GM21825 (cell line): ENCODE data around the gene DNAAF2.
"Not testable (repeated sequence)": the region's sequence is repeated elsewhere in the genome, so short reads cannot be mapped to it uniquely, and the experiment has no call there.

Experiments
- ATAC-seq: cut with Tn5 transposase; IDR thresholded peaks from one replicate; pipeline ENCODE4 v1.9.1; 2021; ENCODE audit warnings: mild to moderate bottlenecking, moderate library complexity; ENCODE audit not compliant: unreplicated experiment

Gene DNAAF2

GRCh38 chr14:49584981-49585640 is 49.9 kb downstream of the DNAAF2 start:
- ATAC-seq = not testable (repeated sequence)

DNA sequence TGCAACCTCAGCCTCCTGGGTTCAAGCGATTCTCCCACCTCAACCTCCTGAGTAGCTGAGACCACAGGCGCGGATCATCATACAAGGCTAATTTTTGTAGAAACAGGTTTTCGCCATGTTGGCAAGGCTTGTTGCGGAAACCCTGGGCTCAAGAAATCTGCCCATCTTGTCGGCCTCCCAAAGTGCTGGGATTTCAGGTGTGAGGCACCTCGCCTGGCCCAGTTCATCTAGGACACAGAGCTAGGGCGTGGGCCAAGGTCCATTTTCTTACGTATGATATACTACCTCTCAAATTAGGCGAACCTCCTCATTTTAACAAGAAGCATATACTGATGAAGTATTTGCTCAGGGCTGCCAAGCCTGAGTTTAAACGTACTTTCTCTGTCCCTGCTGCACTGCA is 51.0 kb downstream of the DNAAF2 start:
- no peak for ATAC-seq

DNA sequence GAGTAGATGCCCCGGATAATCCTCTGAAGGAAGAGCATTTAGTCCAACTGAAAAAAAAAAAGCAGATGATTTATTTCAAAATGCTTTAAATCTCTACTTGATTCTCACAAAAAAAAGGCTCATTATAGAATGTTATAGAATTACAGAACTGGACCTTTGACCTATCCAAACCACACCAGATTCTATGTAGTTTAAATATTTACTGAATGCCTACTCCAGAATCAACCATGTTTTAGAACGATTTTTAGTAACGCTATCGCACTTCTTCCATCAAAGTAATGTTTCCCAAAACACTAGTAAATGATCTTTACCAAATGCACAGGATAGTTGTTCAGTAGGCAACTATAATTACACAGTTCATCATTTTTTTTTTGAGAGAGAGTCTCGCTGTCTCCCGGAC is 51.4 kb downstream of the DNAAF2 start:
- ATAC-seq = no peak

DNA sequence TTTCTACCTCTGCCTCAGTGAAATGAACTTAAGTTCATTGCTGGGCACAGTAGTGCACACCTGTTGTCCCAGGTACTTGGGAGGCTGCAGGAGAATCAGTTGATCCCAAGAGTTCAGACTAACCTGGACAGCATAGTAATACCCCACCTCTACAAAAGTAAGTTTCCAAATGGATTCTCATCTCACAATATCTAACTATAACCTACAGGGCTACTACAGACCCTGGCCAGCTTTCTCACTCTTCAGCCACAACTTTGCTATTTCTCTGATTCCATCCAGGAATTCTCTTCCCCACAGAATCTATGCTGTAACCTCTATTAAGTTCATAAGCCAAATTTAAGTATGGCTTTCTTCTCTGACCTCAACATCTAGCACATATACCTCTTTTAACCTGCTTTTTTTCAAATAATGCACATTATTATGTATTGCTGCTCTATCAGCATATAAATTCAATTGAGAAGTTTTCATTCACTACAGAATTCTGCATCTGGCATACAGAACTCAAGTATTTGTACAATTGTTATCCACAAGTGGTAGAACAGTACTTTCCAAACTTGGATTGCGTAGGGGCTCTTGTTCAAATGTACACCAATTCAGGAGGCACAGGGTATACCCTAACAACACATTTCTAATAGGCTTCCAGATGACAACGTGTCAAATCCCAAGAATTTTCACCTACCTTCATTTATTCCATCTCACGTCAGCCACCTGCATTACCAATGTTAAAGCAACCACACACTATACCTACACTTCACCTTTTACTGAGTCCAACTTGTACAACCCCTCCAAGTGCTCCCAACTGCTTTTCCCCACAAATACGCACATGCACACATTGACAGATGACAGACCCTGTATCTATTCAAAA is 52.7 kb downstream of the DNAAF2 start:
- no peak for ATAC-seq

GRCh38 chr14:49581209-49582112 is 53.6 kb downstream of the DNAAF2 start:
- no peak for ATAC-seq

DNA sequence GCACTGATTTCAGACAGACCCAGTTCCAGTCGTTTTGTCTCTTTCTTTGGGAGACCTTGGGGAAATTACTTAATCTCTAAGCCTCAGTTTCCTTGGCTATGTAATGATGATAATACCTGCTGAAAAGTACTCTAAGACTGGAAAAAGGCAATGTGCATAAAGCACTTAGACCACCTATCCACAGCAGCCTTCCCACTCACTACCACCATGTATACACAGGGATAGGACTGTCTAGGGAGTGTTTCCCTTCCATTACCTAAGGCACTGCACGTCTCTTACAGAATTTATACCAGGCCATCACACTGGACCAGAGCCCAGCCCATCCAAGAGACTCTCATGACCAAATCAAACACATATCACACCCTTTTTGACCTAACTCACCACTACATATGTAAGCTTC is 55.2 kb downstream of the DNAAF2 start:
- ATAC-seq = no peak

DNA sequence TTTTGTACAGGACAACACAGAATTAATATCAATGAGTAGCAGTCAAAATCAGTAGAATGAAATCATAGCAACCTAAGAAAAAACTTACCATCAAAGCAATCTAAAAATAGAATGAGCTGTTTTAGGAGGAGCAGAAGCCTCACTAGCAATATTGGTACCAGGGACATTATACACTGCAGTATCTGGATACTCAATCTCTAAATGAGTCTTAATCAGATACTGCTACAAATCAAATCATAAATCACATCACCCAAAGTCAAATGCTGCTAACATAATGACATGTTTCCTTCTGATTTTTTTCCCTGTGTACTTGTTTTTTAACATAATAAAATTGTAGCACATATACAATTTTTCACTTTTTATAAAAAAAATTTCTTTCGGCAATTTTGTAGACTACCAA is 56.9 kb downstream of the DNAAF2 start:
- no peak for ATAC-seq
